Measurements from ENCODE around the gene XKR7.

XKR7 gene

DNA sequence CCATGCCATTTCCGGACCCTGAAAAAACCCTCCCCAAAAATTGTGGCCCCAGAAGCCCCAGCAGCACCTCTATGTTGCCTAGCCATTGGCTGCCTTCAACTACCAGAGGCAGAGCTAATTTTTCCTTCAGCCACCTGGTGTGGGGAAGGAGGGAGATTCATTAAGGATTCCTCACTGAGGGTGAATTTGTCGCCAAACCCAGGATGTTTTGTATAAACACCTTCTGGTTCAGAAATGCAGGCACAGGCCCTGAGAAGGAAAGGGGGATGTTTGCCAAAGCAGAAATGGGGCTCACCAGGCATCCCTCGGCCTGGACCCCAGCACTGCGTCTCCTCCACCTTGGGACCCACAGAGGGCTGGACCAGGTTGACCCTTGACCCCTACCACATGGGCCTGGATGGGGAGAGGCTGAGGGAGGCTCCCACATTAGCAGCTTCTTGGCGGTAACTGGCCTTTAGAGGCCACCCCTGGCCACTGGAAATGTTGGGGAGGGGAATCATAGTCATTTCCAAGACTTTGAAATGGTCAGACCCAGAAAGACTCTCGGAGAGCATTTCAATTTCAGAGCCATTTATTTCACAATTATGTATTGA lies 14.3 kb upstream of the XKR7 start:
- no peak for DNase-seq (ENCODE audit: low spot score)
- Histone ChIP-seq H3K27ac (no peak overlapping the region), H3K4me3 (no peak overlapping the region)
- TF ChIP-seq, protein P1, sequence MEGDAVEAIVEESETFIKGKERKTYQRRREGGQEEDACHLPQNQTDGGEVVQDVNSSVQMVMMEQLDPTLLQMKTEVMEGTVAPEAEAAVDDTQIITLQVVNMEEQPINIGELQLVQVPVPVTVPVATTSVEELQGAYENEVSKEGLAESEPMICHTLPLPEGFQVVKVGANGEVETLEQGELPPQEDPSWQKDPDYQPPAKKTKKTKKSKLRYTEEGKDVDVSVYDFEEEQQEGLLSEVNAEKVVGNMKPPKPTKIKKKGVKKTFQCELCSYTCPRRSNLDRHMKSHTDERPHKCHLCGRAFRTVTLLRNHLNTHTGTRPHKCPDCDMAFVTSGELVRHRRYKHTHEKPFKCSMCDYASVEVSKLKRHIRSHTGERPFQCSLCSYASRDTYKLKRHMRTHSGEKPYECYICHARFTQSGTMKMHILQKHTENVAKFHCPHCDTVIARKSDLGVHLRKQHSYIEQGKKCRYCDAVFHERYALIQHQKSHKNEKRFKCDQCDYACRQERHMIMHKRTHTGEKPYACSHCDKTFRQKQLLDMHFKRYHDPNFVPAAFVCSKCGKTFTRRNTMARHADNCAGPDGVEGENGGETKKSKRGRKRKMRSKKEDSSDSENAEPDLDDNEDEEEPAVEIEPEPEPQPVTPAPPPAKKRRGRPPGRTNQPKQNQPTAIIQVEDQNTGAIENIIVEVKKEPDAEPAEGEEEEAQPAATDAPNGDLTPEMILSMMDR (IDR thresholded peaks at IDR 0.05), result no peak

GRCh38 chr20:31954500-31954899 lies 13.5 kb upstream of the XKR7 start:
- TF ChIP-seq, protein P1 (IDR thresholded peaks at IDR 0.05), result no peak
- no peak overlapping the region for H3K27ac ChIP-seq
- DNase-seq (ENCODE audit: low spot score), result no peak
- H3K4me3 ChIP-seq, result no peak overlapping the region

DNA sequence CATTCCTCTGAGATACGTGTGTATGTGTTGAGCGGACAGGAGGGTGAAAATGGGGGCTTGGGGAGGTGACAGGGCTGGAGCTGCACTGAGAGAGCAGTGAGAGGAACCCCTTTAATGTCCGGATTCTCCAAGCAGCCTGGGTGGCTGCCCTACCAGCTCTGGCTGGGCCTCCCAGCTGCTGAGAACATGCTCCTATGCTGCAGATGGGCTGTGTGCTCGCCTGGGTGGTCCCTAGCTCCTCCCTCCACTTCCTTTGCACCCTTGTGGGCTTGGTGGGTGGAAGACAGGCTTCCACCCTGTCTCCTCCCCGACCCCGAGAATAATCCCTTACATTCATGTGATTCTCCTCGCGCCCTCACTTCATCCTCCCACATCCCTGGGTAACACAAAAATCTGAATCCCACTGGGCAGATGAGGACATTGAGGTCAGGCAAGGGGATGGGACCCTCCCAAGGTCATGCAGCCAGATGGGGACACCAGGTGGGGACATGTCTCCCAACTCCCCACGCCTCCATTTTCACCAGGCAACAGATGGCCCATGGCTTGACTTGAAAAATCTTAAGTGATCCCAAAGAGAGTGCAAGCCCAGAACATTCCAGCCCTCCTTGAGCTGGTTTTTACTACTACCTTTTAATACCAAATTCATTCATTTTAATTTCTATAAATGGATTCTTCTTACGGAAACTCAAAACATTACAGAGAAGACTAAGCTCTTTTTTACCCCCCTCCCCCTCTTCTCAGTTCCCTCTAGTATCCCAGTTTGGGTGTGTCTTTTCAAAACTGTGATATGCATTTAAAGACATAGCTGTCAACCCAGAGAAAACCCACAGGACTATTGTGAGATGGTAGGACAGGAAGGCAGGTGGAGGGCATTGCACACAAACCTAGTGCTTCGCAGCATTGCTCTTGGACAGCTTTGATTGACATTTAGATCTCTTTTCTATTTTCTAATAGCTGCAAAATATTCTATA lies 11.1 kb upstream of the XKR7 start:
- TF ChIP-seq, protein P1 (IDR thresholded peaks at IDR 0.05), result no peak
- Histone ChIP-seq H3K27ac (no peak overlapping the region), H3K4me3 (no peak overlapping the region)
- no peak for DNase-seq (ENCODE audit: low spot score)

GRCh38 chr20:31962761-31963160 lies 5.2 kb upstream of the XKR7 start:
- Histone ChIP-seq H3K4me3 (no peak overlapping the region), H3K27ac (no peak overlapping the region)
- TF ChIP-seq, protein P1 (IDR thresholded peaks at IDR 0.05), result no peak
- DNase-seq (ENCODE audit: low spot score), result no peak

DNA sequence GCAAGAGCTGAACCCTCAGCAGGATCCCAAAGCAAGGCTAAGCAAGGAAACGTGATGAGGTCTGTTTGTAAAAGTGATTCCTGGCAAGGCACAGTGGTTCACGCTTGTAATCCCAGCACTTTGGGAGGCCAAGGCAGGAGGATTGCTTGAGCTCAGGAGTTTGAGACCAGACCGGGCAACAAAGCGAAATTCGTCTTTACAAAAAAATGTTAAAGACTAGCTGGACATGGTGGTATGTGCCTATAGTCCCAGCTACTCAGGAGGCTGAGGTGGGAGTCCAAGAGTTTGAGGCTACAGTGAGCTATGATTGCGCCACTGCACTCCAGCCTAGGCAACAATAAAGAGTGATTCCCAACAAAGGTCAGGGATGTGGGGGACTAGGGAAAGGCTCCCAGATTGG lies 4.1 kb upstream of the XKR7 start:
- DNase-seq (ENCODE audit: low spot score), result no peak
- TF ChIP-seq, protein P1 (IDR thresholded peaks at IDR 0.05), result no peak
- H3K27ac ChIP-seq, result no peak overlapping the region
- H3K4me3 ChIP-seq, result no peak overlapping the region

GRCh38 chr20:31966991-31967655 lies 828 bp upstream of the XKR7 start:
- no peak for DNase-seq (ENCODE audit: low spot score)
- Histone ChIP-seq H3K4me3 (no peak overlapping the region), H3K27ac (no peak overlapping the region)
- TF ChIP-seq, protein P1 (IDR thresholded peaks at IDR 0.05), result no peak
